ENCODE measurements around the gene ZCCHC4.

GRCh38 chr4:25321703-25322102 lies 9.1 kb downstream of the ZCCHC4 start:
- TF ChIP-seq CTCF (IDR thresholded peaks at IDR 0.05) (no peak), POLR2A (IDR thresholded peaks at IDR 0.05) (no peak)

Measured in esophagus squamous epithelium (tissue), 4 donors.